Inflammatory macrophage treated with lipopolysaccharide for 4 hours (primary cell): ENCODE data around the gene ITM2B.

Source experiments
- DNase-seq: peaks from one replicate; pipeline ENCODE4 v3.0.0-alpha.2; 2020

ITM2B gene

GRCh38 chr13:48263196-48263595 is 30.2 kb downstream of the ITM2B start:
- DNase-seq = no peak

GRCh38 chr13:48264058-48264457 is 31.1 kb downstream of the ITM2B start:
- DNase-seq = peak; percentile 31

GRCh38 chr13:48265217-48265815 is 32.3 kb downstream of the ITM2B start:
- DNase-seq = peak; percentile 59

DNA sequence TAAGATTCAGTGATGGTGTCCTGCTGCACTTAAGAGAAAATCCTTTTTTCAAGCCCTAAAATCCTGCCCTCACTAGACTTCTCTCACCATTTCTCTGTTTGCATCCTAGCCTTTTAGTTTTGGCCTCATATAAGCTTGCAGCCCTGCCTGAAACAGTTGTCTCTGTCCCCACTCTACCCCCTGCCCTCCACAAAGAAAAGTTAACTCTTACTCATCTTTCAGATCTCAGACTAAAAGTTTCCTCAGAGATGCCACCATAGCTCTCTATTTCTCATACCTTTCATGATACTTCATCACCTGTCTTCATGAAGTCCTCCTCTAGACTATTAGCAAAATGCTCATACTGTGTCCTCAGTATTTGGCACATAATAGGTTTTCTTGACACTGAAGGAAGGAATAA is 33.1 kb downstream of the ITM2B start:
- no peak for DNase-seq

- DNase-seq = no peak
These were observed 34.0 kb downstream of the ITM2B start for GRCh38 chr13:48266701-48267639.

DNA sequence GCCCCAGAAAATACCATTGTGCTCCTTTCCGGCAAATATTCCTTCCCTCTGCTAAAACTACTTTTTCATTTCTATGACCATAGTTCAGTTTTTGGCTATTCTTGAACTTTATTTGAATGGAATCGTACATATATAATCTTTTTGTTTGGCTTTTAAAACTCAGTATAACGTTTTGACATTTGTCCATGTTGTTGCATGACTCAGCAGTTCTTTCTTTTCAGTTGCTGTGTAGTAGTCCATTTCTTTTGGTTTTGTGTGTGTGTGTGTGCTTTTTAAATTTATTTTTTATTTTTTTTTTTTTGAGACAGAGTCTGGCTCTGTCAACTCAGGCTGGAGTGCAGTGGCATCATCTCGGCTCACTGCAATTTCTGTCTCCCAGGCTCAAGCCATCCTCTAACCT is 35.0 kb downstream of the ITM2B start:
- DNase-seq = no peak

DNA sequence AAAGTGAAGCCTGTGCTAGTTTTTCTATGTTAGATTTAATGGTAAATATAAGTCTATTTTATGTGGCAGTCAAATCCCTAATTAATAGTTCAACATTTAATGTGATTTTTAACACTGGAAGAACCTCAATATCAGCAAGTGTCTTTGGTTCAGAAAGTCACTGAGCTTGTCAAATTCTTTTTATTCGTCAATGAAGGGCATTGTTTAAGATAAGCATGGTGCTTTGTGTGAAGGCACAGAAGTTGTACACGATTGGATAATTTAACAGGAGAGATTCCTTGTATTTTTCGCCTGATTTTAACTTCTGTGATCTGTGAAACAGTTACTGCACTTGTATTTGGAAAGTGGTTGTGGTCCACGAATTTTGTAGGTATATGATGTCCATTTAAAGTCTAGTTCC is 40.3 kb downstream of the ITM2B start:
- DNase-seq = no peak

DNA sequence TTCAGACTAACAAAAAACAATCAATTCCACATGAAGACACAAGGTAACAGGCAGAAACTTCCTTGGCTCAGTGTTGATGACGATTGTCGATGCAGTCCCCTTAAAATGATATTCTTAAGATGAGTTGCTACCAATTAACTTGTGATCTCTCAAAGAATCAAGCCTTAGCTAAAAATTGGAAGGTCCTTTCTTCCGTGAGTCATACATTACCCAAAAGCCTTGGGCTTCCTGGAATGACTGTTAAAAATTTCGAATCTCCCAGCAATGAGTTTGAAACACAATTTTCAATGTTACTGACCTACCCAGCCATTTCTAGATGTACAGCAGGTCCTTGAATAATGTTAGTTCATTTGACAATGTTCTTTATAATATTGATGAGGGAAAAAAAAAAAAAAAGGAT is 42.5 kb downstream of the ITM2B start:
- no peak for DNase-seq

DNA sequence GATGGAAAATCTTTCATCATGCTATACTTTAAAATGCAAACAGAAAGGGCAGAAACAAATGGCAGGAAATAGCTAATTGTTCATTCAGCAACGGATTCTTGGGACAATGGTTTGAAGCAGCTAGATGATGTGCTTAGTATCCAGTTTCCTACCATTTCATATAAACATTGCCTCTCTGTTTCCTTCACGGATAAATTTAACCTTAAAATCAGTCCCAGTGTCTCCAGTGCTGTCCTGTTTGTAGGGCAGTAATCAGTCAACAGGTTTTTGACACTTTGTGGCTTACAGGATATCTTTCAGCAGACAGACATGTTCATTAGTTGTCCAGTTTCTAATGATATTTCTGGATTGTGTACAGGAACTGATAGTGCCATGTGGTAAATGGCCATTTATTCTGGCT is 45.8 kb downstream of the ITM2B start:
- DNase-seq = no peak

DNA sequence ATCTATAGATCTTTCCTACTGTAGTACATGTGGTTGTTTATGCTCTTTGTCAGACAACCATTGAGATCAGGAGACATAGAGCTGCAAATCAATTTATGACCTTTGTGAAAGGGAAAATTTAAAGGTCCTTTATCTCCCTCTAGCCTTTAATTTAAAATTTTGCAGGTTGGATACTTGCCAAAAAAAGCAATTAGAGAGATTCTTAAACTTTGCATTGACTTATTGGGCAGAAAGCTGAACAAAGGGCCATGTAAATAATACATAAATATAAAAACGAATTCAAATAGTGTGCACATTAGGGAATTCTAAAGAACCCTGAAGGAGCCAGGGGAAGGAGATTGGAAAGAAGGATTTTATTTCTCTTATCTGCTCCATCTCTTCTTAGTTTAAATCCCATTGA is 48.5 kb downstream of the ITM2B start:
- DNase-seq = no peak

DNA sequence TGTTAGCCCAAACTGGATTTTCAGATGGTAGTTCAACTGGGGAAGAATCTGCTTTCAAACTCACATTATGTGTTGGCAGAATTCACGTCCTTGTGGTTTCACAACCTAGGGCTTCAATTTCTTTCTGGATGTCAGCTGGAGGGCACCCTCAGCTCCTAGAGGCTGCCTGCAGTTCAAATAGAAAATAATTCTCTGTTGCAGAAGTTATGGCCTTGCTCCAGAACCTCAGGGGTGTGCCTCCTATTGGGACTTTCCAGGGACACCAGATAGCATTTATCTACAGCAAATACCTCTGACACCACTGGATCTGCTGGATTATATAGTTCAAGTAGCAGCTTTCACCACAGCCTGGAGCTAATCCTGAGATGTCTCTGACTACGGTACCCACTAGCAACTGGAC is 58.7 kb downstream of the ITM2B start:
- DNase-seq = no peak

- DNase-seq = no peak
These were observed 59.6 kb downstream of the ITM2B start for GRCh38 chr13:48292650-48293049.

- no peak for DNase-seq
These were observed 61.6 kb downstream of the ITM2B start for GRCh38 chr13:48294653-48295052.

DNA sequence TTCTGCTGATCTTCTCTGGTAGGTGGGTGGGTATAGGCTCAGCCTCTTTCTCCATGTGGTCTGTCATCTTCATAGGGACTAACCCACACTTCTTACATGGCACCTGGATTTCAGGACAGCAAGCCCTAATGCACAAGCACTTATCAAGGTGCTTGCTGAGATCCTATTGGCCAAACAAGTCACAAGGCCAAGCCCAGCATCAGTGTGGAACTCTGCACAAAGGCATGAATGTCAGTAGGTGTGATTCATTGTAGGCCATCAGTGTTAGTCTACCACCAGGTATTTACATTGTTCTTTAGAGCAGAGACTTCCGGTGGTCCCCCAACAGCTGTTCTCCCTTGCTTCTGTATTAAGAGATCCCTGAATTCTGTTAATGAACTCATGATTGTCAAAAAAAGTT is 62.3 kb downstream of the ITM2B start:
- DNase-seq = no peak

DNA sequence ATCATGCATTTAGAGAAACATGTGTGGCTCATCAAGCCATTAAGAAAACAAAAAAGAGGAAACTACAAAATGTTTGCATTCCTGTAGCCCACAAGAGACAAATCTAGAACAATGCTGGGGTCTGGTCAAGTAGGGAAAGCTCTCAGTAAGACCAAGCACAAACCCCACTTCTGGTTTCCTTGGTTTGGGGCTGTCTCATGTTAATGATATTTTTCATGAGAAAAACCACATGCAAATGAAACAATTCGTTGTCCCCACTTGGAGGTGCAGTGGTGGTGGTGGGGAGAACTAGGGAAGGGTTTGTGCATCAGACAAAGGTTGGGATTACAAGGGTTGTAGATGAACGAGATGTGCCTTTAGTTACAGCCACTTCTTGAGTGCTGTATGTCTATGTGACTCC is 63.5 kb downstream of the ITM2B start:
- no peak for DNase-seq

GRCh38 chr13:48297131-48297786 is 64.3 kb downstream of the ITM2B start:
- DNase-seq = no peak

GRCh38 chr13:48299591-48299990 is 66.6 kb downstream of the ITM2B start:
- peak; percentile 18 for DNase-seq

- peak; percentile 50 for DNase-seq
These were observed 69.9 kb downstream of the ITM2B start for GRCh38 chr13:48302871-48303358.

GRCh38 chr13:48303359-48304142 is 70.5 kb downstream of the ITM2B start, which contains the start of gene RB1:
RB1 (plus strand) TSS chr13:48303751; CDS start chr13:48303913, 162 bp downstream.
- peak; percentile 94 for DNase-seq

- peak; percentile 84 for DNase-seq
These were observed 71.3 kb downstream of the ITM2B start for GRCh38 chr13:48304143-48304876.

- no peak for DNase-seq
These were observed 78.2 kb downstream of the ITM2B start for GRCh38 chr13:48311223-48311622.
